Stimulated activated CD4-positive, alpha-beta T cell treated with anti-CD3 and anti-CD28 coated beads, Interleukin-2, amount 100 ng/mL, for 48 hours (primary cell): ENCODE measurements around the gene UPK1A.
"Not testable (repeated sequence)": the region's sequence is repeated elsewhere in the genome, so short reads cannot be mapped to it uniquely, and the experiment has no call there.

Experiments used
- DNase-seq, 2 donors: peaks; one replicate each; pipeline ENCODE4 v3.0.0-alpha.2; 2020

The UPK1A gene

DNA sequence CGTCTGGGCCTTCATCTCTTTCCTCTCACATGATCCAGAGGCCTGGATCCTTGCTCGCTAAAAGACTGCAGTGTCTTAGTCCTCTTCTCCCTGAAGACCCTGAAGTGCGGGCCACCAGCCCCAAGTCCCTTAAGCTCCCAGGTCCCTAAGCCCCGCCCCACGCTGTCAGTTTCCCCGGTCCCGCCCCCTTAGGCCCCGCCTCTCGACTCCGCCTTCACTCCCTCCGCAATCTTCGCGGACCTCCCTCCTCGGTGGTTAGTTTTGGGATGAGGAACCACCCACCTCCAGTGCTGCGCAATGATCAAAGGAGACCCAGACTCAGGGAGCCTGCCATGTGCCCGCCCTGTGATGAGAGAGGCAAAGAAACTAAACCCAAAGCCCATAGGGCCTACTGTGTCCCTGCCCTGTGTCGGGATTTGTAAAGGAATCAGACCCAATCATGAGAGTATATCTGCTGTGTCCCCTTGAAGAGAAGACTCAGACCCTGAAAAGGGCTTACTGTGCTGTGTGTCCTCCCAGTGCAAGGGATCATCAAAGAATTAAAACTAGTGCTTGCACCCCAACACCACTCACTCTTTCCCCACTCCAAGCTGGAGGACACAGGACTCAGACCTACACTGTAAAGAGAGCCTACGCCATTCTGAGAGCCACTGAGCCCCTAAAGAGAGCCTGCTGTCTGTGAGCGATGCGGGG lies 21.2 kb upstream of the UPK1A start:
- DNase-seq: peak; percentile 83 to 89

DNA sequence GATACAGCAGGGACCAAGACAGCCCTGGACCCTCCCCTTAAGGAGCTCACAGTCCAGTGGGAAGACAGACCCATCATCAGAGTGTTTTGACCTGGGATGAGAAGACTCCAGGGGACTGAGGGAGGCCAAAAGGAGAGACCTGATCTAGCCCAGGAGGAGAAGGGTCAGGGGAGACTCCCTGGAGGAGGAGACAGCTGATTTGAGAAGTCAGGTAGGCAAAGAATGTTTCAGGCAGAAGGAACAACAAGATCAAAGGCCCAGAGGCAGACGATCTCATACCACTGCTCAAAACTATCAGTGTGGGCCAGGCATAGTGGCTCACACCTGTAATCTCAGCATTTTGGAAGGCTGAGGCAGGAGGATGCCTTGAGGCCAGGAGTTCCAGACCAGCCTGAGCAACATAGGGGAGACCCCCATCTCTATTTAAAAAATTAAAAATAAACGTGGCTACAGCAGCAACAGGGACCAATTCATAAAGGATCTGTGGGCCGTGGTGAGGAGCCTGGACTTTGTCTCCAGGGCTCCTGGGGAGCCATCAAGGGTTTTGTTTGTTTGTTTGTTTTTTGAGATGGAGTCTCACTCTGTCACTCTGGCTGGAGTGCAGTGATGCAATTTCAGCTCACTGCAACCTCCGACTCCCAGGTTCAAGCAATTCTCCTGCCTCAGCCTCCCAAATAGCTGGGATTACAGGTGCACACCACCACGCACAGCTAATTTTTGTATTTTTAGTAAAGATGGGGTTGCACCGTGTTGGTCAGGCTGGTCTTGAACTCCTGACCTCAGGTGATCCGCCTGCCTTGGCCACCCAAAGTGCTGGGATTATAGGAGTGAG lies 20.4 kb upstream of the UPK1A start:
- no peak for DNase-seq

DNA sequence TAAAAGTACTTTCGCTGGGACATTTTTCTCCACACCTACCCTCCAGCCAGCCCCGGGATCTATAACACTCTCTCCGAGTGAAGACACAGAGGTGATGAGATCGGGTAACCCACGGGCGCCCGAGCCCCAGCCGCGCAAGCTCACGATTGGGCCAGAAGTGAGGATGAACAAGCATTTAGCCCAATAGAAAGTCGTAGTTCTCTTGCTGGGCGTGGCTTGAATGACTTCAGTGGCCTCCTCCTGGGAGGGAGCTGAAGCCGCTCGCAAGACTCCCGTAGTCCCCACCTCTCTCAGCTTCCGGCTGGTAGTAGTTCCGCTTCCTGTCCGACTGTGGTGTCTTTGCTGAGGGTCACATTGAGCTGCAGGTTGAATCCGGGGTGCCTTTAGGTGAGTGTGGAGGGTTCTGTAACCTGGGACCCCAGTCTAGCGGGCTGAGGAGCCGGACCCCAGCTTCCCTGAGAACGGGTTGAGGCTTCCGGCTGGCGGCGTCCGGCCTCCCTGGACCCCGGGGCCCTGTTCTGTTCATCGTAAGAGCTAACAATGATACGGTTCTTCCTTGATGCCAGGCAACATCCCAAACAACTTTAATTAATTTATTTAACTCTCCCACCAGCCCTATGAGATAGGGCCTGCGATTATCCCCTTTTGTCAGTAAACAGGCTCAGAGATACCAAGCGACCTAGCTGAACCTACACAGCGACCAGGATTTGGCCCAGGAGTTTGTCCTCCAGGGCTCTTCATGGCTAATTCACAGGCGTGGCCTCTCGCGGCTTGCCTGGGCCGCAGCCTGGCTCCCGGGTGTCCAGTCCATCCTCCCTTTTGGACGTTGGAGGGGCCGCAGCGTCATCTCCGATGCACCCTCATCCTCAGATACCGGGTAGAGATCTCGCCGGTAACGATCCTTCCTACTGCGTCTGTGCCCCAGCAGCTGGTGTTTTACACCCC lies 18.0 kb upstream of the UPK1A start, which contains the start of gene COX6B1:
Gene COX6B1 (plus strand): TSS at position 307 of the 945 bp plus-strand sequence. CDS start 2,921 bp downstream, outside the sequence.
- peak; percentile 82 to 84 for DNase-seq

GRCh38 chr19:35650581-35650980 lies 15.7 kb upstream of the UPK1A start:
- no peak for DNase-seq

DNA sequence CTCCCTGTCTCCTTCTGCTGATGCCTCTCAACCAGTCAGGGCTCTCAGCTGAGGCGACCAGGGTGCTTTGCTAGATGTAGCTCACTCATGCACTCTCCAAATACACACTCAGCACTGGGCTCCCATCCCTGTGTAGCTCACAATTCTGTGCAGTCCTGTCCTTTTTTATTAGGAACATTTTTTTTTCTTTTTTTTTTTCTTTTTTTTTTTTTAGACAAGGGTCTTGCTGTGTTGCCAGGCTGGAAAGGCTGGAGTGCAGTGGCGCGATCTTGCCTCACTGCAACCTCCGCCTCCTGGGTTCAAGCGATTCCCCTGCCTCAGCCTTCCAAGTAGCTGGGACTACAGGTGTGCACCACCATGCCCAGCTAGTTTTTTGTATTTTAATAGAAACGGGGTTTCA lies 11.5 kb upstream of the UPK1A start:
- DNase-seq: not testable (repeated sequence)

GRCh38 chr19:35655600-35655999 lies 10.7 kb upstream of the UPK1A start:
- DNase-seq: no peak

DNA sequence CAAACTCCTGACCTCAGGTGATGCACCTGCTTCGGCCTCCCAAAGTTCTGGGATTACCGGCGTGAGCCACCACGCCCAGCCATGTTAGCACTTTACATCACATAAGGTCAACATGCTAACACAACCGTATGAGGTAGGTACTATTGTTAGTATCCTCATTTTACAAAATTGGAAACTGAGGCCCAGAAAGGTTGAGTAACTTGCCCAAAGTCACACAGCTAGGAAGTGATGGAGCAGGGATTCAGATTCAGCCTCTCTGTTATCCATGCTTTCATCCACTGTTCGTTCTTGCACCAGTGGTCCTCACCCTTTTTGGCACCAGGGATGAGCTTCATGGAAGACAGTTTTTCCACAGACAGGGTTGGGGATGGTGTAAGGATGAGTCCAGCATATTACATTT lies 9.6 kb upstream of the UPK1A start:
- no peak for DNase-seq

GRCh38 chr19:35657904-35658700 lies 8.2 kb upstream of the UPK1A start:
- DNase-seq: no peak

DNA sequence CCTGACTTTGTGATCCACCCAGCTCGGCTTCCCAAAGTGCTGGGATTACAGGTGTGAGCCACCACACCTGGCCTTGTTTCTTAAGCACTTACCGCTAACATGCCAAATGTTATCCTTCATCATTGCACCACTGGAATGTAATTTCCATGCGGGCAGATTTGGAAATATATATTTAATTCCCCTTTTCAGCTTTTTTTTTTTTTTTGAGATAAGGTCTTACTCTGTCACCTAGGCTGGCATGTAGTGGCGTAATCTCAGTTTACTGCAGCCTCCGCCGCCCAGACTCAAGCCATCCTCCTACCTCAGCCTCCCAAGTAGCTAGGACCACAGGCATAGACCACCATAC lies 4.3 kb upstream of the UPK1A start:
- no peak for DNase-seq

DNA sequence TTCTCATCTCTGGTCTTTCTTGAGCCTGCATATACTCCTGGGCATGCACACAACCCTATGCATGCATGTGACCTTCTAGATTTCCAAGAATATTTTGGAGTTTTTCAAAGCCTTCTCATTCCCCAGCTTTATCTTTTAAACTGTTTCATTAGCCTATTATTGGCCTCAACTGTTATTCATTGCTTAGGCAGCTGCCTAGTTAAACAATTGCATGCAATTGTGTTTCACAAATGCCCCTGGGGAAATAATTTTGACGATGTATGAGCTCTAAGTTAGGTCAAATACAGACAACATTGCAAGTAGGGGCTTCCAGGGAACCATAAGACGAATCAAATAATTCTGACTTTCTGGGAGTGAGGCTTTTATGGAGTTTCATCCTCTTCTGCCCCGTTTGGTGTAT lies 2.3 kb upstream of the UPK1A start:
- DNase-seq: no peak

GRCh38 chr19:35665157-35665556 lies 1.2 kb upstream of the UPK1A start:
- DNase-seq: no peak

DNA sequence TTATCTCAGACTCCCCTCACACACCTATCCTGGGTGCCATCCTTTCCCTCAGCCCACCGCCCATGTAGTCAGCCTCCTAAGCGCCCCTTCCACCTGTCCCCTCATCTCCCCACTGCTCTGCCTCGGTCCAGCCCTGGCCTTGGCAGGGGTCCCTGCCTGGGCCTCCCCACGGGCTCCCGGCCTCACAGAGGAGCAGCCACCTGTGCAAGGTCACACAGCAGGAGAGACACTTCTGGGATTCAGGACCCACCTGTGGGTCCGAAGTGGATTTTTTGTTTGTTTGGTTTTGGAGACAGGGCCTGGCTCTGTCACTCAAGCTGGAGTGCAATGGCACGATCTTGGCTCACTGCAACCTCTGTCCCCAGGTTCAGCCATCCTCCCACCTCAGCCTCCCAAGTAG lies 713 bp upstream of the UPK1A start:
- no peak for DNase-seq

DNA sequence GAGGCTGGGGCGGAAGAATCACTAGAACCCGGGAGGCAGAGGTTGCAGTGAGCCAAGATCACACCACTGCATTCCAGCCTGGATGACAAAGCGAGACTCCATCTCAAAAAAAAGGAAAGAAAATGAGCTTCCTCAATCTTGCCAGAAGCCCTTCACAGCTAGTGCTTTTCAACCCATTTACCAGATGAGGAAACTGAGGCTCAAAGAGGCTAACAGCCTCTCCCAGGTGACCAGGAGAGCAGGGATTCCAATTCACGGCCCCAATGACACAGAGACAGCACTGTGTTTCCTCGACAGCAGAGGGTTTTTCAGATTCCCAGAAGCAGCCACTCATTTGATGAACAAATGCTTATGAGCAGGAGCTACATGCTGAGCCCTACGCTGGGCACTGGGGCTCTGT lies 3.2 kb downstream of the UPK1A start:
- DNase-seq: no peak

DNA sequence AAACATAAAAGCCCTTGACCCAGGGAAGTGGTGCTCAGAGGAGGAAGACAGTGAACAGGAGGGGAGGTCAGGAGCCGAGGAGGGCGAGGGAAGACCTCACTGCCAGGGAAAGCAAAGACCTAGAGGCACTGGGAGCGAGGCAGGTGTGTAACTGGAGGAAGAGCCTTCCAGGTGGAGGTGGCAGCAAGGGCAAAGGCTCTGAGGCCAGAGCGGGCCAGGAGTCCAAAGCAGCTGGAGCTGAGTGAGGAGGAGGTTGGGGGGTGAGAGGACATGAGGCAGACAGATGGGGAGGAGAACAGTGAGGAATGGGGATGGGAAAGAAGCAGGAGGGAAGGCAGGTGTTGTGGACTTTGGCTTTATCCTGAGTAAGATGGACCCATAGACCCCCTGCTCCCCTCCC lies 3.7 kb downstream of the UPK1A start:
- no peak for DNase-seq

GRCh38 chr19:35670686-35671085 lies 4.4 kb downstream of the UPK1A start:
- DNase-seq: no peak

- no peak for DNase-seq
Measured at GRCh38 chr19:35671818-35672217, 5.5 kb downstream of the UPK1A start.

GRCh38 chr19:35673121-35673804 lies 6.9 kb downstream of the UPK1A start:
- peak; percentile 42 to 43 for DNase-seq

- DNase-seq: no peak
Measured at GRCh38 chr19:35675589-35676140, 9.3 kb downstream of the UPK1A start.

- no peak for DNase-seq
Measured at GRCh38 chr19:35689836-35690235, 23.5 kb downstream of the UPK1A start.

GRCh38 chr19:35691106-35691505 lies 24.8 kb downstream of the UPK1A start:
- DNase-seq: not testable (repeated sequence)

DNA sequence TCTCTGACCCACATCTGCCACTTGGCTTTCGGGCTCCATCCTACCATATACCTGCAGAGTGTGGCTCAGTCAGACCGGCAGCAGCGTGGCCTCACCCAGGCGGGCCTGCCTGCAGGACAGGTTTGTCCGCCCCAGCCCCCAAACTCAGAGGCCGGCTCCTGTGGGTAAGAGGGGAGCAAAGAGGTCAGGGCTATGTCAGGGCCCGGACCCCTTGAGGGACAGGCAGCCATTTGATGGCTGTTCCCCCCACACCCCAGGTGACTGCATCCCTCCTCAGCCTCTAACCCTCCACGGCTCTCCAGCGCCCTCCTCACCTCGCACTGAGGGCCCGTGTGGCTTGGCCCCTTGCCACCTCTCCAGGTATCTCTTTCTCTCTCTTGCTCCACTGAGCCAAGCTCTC lies 25.7 kb downstream of the UPK1A start:
- no peak for DNase-seq
